Fibroblast of skin of left quadriceps (primary cell): ENCODE results near the gene XRN1.
"Not testable (repeated sequence)": the region's sequence is repeated elsewhere in the genome, so short reads cannot be mapped to it uniquely, and the experiment has no call there.

Source experiments
- DNase-seq, 2 experiments: peaks; one replicate each; pipeline ENCODE4 v3.0.0-alpha.2; 2013; ENCODE audit warnings: low read depth in 2 of 2

XRN1 gene

GRCh38 chr3:142434503-142434902 is 13.3 kb downstream of the XRN1 start:
- DNase-seq = no peak

DNA sequence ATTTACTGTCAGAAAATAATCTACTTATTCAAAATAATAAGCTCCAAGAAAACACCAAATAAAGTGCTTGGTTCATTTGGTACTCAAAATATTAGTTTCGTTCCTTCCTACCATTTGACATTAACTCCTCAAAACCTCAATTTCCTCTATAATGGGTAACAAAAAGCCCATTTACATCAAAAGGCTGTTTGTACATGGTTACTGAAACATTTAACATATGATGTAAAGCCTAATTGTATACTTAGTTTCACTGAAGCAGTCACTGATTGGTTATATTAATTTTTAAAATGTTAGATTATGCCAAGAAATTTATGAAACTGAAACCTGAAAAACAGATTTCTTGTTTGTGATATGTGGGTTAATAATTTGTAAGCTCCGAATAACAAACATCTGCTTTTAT is 14.7 kb downstream of the XRN1 start:
- no peak for DNase-seq

DNA sequence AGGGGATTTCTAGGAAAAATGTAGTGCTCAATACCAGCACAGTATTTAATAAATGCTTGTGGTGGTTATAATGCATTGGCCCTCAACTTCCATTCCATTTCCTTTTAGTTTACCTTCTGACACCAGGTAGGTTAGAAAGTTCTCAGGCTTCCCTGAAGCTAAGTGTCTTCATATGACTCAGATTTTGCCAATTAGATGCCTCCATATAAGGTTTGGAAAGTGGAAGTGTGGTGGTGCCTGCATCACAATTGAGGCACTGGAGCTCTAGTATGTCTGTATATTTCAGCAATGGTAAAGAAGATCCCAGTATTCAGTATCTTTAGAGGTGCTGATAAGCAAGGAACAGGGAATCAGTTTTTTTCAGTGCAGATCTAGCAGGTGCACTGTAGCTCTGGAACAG is 18.3 kb downstream of the XRN1 start:
- no peak for DNase-seq

DNA sequence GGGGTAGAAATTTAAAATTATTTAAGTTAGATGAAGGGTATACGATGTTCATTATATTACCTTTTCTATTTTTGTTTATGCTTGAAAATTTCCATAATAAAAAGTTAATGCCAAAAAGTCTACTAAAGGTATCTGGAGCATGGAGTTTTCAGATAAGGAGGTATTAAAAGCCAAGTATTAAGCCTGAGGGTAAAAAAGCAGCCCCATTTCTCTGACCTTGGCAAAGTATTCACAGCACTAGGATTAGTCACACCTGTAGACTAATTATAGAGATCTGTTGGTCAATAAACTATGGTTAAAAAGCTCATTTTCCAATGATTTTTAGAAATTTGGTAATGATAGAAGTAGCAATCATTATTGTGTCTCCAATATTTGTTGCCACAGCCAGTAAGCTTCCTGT is 23.1 kb downstream of the XRN1 start:
- DNase-seq = no peak

- DNase-seq = no peak
Measured at GRCh38 chr3:142418926-142419592, 28.8 kb downstream of the XRN1 start.

GRCh38 chr3:142417302-142417701 is 30.5 kb downstream of the XRN1 start:
- no peak for DNase-seq

GRCh38 chr3:142400537-142400936 is 47.3 kb downstream of the XRN1 start:
- not testable (repeated sequence) for DNase-seq

GRCh38 chr3:142394921-142395622 is 52.8 kb downstream of the XRN1 start:
- DNase-seq = no peak

- DNase-seq = no peak
Measured at GRCh38 chr3:142385078-142385477, 62.8 kb downstream of the XRN1 start.

DNA sequence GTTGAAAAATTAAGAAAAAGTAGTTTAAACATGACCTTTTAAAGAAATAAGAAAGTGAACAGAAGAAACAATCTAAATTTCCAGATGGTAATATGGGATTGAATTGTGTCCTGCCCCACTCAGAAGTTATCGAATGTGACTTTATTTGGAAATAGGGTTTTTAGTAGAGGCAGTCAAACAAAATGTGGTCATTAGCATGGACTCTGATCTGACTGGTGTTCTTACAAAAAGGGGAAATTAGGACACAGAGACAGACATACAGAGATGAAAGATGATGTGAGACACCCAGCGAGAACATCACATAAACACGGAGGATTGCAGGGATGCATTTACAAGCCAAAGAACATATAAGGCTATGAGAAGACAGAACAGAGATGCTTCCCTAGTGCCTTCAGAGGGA is 73.2 kb downstream of the XRN1 start:
- DNase-seq = no peak

DNA sequence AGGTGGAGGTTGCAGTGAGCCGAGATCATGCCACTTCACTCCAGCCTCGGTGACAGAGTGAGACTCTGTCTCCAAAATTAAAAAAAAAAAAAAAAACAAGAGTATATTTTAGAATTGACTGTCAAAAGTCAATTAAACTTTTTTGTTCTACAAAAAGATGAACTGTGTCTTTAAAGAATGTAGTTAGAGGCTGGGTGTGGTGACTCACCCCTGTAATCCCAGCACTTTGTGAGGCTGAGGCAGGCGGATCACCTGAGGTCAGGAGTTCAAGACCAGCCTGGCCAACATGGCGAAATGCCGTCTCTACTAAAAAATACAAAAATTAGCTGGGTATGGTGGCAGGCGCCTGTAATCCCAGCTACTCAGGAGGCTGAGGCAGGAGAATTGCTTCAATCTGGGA is 78.3 kb downstream of the XRN1 start:
- not testable (repeated sequence) for DNase-seq

DNA sequence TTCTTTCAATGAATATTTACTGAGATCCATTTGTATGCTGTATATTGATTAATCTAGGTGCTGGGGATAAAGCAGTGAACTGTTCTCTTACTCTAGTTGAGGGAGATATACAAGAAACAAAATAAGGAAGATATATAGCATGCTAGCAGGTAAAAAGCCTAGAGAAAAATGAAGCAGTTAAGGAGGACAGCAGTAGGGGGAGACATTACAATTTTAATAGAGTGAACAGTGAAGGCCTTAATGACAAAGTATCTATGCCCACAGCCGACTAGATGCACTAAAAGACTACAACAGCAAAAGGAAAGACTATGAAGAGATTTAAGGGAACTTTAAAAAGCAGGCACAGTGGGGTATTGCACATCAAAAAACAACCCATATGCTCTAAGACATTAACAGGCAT is 81.4 kb downstream of the XRN1 start:
- DNase-seq = no peak

DNA sequence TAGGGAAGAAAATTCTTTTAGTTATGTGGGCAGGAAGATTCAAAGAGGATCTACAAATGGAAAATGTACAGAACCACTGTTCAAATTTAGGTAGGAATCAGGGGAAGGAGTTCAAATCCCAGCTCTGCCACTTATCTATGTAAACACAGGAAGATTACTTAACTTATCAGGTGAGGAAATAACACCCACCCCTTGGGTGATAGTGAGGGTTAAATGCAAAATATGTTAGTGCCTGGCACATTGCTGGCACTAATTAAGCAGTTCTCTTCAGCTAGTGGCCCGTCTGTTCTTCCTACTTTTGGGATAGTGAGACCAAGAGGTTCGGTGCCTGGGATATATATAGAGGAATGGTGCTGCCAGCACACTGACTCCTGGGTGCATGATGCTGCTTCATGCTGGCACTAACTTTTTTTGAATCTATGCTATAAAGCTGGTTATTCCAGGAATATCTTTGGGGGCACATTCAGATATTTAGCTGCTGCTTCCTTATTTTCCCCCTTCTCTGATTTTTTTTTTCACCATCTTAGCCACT is 83.8 kb downstream of the XRN1 start:
- DNase-seq = no peak

DNA sequence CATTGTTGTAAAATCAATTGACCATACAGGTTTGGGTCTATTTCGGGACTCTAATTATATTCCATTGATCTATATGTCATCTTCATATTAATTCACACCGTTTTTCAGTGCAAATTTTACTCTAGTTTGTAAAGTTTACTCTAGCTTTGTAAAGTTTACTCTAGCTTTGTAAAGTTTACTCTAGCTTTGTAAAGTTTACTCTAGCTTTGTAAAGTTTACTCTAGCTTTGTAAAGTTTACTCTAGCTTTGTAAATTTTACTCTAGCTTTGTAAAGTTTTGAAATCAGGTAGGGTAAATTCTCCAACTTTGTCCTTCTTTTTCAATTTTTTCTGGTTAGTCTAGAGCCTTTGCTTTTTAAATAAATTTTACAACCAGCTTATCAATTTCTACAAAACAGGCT is 84.4 kb downstream of the XRN1 start:
- DNase-seq = not testable (repeated sequence)

- no peak for DNase-seq
Measured at GRCh38 chr3:142359367-142359766, 88.5 kb downstream of the XRN1 start.

DNA sequence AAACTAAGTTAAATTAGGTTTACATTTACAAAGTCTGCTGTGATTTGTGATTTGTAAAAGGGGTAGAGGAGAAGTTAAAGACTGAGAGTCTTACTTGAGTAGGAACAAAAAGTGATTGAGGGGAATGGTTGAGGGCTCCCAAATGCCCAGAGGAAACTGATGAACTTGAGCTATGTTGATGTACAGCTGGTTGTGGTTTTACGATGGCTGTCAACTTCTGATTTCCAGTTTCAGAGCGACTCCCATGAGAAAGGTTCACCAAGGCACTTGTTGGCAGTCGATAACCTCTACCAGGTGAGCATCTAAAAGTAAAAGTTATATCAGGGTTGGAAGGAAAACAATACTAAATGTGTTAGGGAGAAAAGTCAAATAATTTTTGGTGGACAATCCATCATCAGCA is 91.0 kb downstream of the XRN1 start:
- no peak for DNase-seq

GRCh38 chr3:142355692-142356091 is 92.1 kb downstream of the XRN1 start:
- no peak for DNase-seq

DNA sequence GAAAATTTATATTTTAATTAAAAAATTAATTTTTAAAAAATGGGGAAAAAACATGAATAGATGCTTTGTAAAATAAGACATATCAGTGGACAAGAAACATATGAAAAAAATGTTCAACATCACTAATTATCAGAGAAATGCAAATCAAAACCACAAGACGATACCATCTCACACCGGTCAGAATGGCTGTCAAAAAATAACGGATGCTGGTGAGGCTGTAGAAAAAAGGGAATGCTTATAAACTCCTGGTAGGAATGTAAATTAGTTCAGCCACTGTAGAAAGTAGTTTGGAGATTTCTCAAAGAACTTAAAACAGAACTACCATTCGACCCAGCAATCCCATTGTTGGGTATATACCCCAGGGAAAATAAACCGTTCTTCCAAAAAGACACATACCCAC is 93.8 kb downstream of the XRN1 start:
- no peak for DNase-seq

DNA sequence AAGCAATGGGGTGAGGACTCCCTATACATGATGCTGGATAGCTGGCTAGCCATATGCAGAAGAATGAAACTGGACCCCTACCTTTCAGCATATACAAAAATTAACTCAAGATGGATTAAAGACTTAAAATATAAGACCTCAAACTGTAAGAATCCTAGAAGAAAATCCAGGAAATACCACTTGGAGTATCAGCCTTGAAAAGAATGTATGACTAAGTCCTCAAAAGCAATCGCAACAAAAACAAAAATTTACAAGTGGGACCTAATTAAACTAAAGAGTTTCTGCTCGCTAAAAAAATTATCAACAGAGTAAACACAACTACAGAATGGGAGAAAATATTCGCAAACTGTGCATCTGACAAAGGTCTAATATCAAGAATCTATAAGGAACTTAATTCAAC is 94.3 kb downstream of the XRN1 start:
- DNase-seq = no peak

- DNase-seq = not testable (repeated sequence)
Measured at GRCh38 chr3:142352698-142353097, 95.1 kb downstream of the XRN1 start.

GRCh38 chr3:142348460-142348859 is 99.4 kb downstream of the XRN1 start:
- no peak for DNase-seq

- DNase-seq = no peak
Measured at GRCh38 chr3:142337994-142338393, 109.8 kb downstream of the XRN1 start.

DNA sequence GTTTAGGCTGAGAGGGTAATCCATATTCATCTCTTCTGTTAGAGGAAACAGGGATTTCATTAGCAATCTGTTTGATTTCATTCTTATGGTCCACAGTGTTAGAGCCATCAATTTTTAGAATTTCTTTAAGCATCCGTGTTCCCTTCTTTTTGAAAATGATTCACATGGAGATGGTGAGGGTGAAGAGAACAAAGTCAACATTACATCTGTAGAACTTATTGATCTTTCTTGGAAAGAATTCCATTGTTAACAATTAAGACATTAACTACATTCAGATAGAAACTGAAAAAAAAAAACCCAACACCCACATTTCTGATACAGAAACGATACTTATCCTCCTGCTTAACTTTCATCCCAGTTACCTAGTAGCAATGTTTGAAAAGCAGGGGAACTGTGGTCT is 115.4 kb downstream of the XRN1 start:
- DNase-seq = no peak
